H1 (cell line): ENCODE data around the gene SRP14. TPM values are rescaled to one million over a fixed set of nuclear protein-coding genes. Genes with fewer than 3 reads are reported as not detected.

ENCODE experiments used
- BACH1 ChIP-seq: IDR thresholded peaks from 2 replicates; pipeline ENCODE4 v1.6.1; 2012; ENCODE audit warnings: low read length, improper control_type of control experiment
- CTBP2 ChIP-seq: IDR thresholded peaks from 2 replicates; pipeline ENCODE4 v1.7.0; 2011; ENCODE audit warnings: borderline replicate concordance, mild to moderate bottlenecking, moderate library complexity, mixed read lengths, low read length; ENCODE audit not compliant: insufficient read depth, insufficient read length
- SP1 ChIP-seq: IDR thresholded peaks from 2 replicates; pipeline ENCODE4 v1.6.1; 2011; ENCODE audit warnings: low read depth, low read length
- SUZ12 ChIP-seq: fragments of 200-600 bp; sonication (generic); IDR thresholded peaks from 2 replicates; pipeline ENCODE4 v1.6.1; 2012; ENCODE audit warnings: mild to moderate bottlenecking, inconsistent platforms, low read length, moderate library complexity, mixed read lengths
- polyA plus RNA-seq, 7 experiments: library from polyadenylated mRNA; depleted of rRNA in 3 of 7; stranded (reverse) in 5 of 7; unstranded in 2 of 7; fragments of >200 nt in 5 of 7; fragments of 200-250 nt in 2 of 7; gene quantifications; 1 replicate in 5 of 7; 2 replicates in 1 of 7; 4 replicates in 1 of 7; pipeline versions ENCODE4 v1.2.1 to v1.2.3, GENCODE V29; 2011 to 2013; ENCODE audit warnings: missing spikeins in 2 of 7, mixed read lengths in 2 of 7
- total RNA-seq: library from RNA; stranded (reverse); fragmentation: NEBNext Ultra II Directional; extraction: Animal tissue kit (Norgen Biotek cat#: 25700); gene quantifications from 2 replicates; pipeline ENCODE4 v1.2.1, GENCODE V29; 2021

The SRP14 gene
- total and polyA plus RNA-seq, 2 of the 8 experiments (the other 6 are each of a cell fraction or from before 2014, with no cell fraction given): 186 to 223 TPM

GRCh38 chr15:40085266-40085665 lies 46.3 kb upstream of the SRP14 start (continued):
- TF ChIP-seq BACH1: no peak
- no peak for TF ChIP-seq CTBP2
- no peak for TF ChIP-seq SUZ12
- no peak for TF ChIP-seq SP1
